Measurements from ENCODE around the gene ENTPD2.
A peak's percentile ranks its signal among the peaks of the same experiment; 100 is the strongest.

ENTPD2 gene

DNA sequence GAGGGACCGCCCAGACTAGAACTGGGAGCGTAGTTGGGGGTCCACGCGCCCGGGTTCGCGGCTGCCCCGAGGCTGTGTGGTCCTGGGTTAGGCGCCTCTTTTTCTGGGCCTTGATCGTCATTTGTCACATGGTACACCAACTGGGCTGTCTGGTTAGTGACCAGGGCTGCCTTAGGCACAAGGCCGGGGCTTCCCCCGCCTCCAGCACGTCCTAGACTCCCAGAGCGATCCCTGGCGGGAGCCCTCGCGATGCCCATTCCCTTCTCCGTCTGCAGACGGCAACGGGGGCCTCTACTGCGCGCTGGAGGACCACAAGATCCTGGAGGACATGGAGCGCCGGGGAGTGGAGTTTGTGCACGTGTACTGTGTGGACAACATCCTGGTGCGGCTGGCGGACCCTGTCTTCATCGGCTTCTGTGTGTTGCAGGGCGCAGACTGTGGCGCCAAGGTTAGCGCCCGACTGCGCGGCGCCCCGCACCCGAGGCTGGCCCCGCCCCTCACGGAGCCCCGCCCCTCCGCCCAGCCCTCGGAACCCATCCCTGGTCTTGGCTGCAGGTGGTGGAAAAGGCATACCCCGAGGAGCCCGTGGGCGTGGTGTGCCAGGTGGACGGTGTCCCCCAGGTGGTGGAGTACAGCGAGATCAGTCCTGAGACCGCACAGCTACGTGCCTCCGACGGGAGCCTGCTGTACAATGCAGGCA is 25.0 kb upstream of the ENTPD2 start:
- no peak for DNase-seq

DNA sequence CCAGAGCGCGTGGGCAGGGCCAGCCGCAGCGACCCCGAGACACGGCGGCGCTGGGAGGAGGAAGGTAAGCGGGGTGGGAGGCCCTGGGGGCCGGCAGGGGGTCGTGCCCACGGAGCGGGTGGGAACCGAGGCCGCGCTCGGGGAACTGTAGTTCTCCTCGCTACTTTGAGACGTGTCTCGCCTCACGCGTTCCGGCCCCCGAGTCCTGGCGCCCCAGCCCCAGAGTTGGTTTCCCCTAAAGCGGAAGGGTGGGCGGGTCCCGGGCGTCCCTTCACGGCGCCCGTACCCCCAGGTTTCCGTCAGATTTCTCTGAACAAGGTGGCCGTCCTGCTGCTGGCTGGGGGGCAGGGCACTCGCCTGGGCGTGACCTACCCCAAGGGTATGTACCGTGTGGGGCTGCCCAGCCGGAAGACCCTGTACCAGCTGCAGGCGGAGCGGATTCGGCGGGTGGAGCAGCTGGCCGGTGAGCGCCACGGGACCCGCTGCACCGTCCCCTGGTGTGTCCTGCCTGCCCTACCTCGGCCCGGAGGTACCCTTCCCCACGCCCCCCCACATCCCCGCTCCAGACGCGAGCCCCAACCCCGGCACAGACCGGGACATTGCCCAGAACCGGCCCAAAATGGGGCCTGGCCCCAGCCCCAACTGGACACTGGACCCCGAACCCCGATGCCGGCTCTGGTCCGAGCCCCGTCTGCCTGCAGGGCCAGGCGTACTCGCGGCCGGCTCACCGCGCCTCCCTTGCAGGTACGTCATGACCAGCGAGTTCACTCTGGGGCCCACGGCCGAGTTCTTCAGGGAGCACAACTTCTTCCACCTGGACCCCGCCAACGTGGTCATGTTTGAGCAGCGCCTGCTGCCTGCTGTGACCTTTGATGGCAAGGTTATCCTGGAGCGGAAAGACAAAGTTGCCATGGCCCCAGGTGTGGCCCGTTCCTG is 24.2 kb upstream of the ENTPD2 start:
- DNase-seq = no peak

DNA sequence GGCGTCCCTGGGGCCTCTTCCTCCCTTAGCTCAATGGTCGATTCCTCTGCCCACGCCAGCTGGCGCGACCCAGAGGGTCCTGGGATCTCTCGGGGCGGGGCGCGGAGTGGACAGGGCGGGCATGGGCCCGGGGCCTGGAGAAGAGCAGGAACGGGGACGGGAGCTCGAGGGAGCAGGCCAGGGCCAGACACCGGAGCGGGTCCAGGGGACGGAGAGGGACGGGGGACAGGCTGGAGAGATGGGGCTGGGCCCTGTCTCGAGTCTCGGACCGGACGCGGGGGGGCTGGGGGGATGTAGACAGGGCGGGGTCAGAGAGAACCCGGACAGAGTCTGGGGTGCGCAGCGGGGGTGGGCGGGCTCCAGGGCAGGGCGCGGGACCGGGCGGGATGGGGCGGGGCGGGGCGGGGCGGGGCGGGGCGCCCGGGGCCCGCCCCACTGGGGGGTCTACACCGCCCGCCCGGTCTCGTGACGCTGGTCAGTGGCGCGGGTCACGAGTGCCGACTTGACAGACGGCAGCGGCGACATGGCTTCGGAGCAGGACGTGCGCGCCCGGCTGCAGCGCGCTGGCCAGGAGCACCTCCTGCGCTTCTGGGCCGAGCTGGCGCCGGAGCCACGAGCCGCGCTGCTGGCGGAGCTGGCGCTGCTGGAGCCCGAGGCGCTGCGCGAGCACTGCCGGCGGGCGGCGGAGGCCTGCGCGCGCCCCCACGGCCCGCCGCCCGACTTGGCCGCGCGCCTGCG is 23.3 kb upstream of the ENTPD2 start, which contains the start of gene UAP1L1:
Gene UAP1L1 (plus strand): TSS at position 508 of the 738 bp plus-strand sequence. CDS start 16 bp downstream, at position 524.
- peak; percentile 30 for DNase-seq

DNA sequence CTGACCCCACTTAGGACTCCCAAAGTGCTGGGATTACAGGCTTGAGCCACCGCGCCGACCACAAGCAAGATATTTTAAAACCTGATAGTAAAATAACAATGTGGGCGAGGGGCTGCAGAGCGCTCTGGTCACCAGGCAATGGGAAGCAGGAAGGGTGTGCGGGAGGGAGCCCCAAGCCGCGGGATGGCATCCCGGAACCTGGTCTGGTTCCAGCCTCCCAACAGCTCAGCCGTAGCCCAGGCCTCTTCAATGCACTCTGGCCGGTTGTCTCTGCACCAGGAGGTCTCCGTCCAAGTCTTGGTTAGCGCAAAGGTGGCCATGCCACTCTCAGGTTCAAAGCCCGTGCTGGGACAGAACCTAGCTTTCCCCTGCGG is 22.8 kb upstream of the ENTPD2 start:
- DNase-seq = no peak

DNA sequence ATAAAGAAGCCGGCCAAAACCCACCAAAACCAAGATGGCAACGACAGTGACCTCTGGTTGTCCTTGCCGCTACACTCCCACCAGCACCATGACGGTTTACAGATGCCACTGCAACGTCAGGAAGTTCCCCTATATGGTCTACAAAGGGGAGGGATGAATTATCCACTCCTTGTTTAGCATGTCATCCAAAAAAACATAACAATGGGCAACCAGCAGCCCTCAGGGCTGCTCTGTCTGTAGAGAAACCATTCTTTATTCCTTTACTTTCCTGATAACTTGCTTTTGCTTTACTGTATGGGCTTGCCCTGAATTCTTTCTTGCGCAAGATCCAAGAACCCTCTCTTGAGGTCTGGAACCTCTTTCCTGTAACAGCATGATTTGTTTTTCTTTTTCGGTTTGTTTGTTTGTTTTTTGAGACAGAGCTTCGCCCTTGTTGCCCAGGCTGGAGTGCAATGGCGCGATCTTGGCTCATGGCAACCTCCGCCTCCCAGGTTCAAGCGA is 21.5 kb upstream of the ENTPD2 start:
- DNase-seq = no peak

DNA sequence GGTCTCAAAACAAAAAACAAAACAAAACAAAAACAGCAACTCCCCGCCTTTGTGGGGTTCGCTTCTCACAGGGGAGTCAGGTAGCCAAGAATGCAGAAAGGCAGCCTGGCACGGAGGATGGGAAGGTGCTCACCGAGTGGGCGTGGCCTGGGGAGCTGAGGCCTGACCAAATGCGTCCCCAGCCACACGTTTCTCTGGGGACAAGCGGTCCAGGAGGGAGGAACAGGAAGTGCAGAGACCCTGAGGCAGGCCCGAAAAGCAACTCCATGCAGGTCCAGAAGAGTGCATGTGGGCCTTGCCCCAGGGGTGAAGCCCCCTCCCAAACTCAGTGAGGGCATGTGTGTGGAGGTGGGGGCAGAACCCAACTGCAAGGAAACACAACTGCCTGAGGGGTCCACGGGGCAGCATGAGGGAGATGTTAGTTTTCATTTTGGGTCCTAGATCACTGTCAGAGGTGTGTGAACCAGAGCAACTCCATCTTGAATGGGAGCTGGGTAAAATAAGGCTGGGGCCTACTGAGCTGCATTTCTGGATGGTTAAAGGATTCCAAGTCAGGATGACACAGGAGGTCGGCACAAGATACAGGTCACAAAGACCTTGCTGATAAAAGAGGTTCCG is 20.9 kb upstream of the ENTPD2 start:
- DNase-seq = no peak

DNA sequence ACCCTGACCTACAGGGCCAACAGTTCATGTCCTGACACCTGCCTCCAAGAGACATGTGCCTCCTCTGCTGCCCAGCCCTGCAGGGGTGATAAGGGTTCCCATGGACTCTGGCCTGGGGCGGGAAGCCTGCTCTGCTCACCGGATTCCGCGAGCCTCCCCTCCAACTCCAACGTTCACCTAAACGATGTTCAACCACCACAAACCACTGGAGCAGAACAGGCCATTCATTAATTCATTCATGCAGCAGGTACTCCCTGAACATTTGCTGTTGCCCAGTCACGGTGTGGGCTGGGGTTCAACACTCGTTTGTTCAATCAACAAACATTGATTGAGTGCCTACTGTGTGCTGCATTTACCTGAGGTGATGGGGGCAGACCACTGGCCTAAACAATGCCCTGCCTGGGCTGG is 20.1 kb upstream of the ENTPD2 start:
- DNase-seq = no peak

DNA sequence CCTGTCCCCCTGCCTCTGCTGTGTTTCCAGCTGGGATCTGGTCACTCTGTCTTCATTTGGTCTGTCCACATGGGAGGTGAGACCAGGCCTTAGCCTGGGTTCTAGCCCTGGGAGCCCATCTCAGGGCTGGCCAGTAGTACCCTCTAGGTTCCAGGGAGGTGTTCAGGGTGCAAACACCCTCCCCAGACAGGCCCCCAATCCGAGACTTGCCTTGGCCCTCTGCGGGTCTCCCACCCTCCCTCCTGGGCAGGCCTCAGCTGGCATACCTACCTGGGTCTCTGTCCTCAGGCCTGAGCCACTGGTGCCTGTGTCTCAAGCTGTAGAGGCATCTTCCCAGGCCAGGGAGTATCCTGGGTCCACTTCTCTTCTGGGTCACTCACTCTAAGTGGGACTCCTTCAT is 17.4 kb upstream of the ENTPD2 start:
- DNase-seq = no peak

DNA sequence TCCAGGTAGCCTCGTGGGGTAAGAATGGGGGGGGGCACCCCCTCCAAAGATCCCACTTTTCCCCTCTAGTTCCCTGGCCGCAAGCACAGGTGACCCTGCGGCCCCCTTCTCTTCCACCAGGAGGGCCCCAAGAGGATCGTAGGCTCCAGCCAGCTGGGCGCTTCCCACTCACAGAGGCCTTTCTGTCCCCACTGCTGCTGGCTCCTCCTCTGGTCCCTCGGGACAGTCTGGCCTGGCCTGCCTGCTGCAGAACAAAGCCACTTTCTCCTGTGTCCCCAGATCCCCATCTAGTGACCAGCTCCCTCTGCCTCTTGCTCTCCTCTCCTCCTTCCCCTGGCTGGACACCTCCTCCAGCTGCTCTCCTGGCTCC is 17.0 kb upstream of the ENTPD2 start:
- no peak for DNase-seq

DNA sequence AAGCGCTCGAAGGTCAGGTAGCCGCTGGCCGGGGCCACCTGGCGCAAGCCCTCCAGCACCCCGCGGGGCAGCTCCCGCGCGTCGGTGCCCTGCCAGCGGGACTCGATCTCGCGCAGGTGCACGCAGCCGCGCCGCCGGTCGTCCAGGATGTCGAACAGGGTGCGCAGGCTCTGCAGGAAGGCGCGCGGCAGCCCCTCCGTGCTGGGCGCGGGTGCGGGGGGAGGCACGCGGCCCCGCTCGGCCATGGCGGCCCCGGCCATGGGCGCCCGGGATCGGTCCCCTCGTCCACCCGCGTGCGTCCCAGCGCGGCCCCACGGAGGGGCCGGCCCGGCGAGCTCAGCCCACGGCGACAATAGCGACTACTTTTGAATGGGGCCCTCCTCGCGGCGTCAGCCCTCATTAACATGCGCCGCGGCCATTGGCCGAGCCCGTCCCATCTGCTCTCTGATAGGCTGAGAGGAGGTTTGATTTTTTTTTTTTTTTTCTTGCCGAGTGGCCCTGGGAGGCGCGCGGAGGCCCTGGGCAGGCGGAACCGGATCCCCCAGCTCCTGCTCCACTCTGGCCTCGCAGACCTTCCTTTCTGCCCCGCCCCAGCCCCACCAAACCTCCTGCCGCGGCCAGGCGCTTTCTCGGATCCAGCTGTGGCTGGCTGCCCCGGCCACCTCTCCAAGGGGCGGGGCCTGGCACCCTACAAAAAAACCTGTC is 16.5 kb upstream of the ENTPD2 start, which contains the start of gene SAPCD2:
Gene SAPCD2 (minus strand): TSS at position 357 of the 705 bp plus-strand sequence. CDS start 97 bp downstream, at position 260.
- peak; percentile 83 for DNase-seq

DNA sequence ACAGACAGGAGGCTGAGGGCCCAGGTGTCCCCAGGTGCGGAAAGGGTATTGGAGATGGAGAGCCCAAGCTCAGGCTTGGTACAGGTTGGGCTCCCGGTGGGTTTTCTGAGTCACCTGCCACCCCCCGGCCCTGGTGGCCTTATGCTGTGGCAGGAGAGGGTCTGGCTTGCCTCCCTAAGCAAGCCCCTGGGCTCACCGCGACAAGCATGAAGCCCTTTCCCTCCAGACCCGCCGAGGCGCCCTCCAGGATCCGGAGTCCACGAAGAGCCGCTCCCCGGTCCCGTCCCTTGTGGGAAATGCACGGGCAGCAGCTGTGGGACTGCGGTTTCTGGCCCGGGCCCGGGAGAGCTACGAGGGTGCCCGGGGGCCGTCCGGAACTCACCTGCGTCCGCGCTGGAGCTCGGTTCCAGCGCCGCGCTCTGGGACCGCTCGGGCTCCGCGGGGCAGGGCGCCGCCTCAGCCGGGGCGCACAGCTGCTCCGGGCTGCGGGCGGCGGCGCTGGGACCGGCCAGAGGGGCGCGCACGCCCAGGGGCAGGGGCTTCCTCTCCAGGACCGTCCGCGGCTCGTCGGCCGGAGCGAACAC is 15.7 kb upstream of the ENTPD2 start:
- DNase-seq = no peak

DNA sequence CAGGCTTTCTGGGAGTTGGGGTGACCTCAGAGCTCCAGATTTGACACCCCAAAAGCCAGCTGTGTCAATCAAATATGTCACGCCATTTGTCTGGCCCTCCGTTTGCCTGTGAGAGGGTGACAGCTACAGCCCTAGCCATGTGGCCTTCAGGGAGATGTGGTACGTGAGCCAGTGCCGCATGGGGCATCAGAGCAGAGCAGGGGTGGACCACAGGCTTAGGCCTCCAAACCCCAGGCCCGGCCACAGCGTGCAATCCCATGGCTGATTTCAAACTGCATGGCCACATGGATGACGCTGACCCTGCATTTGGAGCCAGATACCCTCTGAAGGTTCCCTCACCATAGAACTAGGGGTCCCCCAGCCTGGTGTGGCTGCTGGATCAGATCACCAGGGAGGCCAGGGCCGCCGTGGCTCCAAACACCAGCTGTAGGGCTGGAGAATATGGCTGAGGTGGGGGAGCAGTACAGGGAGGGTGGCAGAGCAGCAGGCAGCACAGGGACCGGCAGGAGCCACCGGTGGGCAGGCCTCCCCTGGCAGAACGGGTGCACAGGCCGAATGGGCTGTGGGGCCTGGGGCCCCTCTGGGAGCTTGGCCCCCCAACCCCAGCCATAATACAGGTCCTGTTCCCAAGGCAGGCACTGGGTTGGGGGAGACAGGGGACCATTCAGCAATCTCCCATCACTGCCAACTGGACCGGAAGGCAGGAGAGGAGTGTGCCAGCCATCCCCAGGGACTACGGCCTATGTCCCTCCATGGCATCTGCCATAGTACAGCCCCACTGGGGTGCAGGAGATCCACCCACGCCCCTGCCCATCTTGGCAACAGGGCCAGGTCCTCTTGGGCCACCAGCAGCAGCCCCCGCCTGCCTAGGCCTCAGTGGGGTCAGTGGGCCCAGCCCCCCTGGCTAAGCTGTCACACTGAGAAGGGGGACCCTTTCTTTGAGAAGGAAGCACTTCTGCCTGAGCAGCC is 15.0 kb upstream of the ENTPD2 start:
- no peak for DNase-seq

DNA sequence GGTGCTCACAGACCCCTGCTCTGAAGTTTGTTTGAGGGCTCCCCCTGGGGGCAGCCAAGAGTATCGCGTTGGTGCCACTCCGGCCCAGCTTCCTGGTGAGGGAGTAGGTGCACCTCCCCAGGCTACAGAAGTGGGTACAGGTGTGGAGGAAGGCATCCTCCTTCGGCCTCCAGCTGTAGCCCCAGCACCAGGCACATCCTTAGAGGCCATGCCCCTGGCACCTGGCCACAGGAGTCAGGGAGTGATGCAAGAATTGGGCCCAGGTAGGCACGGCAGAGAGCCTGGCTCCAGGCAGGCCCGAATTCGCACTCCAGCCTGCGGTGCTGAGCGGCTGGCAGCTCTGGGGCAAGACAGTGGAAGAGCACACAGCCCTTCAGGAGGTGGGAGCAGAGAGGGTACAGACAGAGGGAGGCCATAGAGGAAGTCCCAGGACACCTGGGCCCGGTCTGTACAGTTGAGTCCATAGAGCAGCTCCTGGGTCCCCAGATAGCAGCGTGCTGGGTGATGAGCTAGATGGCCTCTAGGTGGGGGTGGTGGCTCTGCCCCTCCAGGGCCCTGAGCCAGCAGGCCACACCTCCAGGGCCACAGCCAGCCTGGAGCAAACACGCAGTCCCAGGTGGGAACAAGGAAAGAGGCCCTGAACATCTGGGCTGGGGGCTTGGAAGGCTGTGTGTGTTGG is 14.1 kb upstream of the ENTPD2 start:
- peak; percentile 71 for DNase-seq

DNA sequence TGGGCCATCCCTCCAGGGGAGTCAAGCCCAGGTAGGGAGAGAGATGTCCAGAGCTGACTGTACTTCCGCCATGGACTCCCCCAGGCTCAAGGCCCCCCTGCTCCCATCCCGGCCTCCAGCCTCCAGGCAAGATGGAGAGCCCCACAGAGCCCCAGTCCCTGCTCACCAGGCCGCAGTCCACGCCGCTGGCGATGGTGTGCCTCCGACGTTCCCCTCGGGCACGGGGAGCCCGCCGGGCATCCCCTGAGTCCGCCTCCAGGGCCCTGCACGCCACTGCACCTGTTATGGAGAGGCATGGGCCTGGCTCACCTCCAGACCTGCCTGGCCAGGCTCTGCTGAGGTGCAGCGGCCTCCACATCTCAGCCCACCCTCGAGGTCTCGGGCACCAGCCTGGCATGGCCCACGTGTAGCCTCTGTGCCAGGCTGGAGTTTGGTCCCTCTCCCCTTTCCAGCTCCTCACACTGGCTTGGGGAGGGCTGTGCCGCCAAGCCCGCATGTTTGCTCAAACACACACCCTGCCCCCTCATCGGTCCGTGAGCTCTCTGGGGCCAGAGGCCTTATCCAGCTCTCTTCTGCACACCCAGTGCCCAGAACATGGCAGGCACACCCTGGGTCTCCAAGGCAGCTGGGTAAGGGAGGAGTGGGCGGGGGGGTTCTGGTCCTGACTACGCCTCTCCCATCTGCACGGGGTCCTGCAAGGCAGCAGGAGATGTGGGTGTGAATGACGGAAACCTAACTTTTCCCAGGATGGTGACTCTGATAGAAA is 12.4 kb upstream of the ENTPD2 start:
- no peak for DNase-seq

DNA sequence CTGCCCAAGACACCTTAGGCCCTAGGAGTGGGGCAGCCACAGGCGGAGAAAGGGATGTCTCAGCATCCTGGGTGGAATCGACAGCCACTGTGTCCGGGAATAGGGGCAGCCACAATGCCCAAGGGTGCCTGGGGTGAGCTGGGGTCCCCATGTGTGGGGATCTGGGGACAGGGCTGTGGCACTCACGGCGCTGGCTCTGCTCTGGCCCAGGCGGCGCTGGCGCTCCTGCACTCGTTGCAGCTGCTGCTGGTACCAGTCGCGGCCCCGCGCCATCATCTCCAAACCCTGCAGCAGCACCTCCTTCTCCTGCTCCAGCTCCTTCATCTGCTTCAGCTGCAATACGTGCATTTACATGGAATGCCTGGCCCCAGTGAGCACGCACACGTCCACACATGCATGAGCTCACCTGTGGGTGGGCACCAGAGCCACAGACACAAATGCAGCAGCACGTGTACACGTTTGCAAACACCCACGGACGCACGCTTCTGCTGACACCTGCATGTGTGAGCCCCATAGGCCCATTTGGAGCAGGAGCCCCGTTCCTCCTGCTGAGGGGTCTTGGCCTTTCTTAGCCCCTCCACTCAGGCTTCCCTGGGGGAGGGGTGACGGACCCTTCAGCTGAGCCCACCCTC is 11.6 kb upstream of the ENTPD2 start:
- no peak for DNase-seq

DNA sequence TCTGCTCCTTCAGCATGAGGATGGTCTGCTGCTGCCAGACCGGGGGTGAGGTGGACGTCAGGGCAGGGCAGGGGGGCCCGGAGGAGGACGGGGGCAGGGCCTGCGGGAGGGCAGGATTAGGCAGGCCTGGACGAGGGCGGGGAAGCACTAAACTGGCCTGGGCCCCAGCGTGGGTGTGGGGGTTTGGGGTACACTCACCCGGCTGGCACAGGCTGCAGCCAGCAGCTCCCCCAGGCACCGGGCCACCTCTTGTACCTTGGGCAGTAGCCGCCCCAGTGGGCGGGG is 11.0 kb upstream of the ENTPD2 start:
- no peak for DNase-seq

DNA sequence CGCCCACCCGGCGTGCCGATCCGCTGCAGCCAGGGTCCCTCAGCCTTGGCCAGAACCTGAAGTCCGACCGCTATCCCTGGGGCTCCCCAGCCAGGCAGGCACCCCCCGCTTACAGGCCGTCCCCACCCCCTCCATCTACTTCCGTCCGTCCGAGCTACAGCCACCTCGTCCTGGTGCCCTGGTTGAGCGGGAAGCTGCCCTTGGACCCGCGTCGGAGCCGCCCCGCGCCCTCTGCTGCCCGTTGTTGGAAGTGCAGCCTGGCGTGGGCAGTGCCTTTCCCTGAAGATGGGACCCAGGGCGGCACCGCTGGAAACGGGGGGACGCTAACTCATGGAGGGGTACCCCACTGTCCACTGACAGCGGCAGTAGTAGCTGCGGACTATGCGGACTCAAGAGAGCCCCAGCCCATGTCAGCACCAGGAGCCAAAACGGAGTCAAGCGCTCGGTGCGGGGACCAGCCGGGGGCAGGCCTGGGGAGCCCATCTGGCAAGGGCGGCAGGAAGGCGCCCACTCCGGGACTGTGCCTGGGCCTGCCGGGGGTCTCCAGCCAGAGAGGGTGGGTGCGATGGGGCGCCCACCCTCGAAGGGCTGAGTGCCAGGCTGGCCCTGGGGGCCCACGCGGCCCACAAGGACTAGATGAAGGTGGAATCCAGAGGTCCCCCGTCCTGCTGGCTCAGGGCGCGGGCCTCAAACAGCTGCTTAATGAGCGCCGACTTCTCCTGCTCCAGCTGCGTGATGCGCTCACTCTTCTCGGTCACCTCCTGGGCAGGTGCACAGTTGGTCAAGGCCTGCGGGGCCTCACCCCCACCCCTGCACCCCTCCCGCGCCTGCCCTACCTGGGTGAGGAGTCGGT is 10.4 kb upstream of the ENTPD2 start:
- no peak for DNase-seq

Data from fibroblast of skin of right quadriceps (primary cell).